SHP77 (cell line): ENCODE data around the gene UBR2.
"Not testable (repeated sequence)": the region's sequence is repeated elsewhere in the genome, so short reads cannot be mapped to it uniquely, and the experiment has no call there.

Source experiments
- DNase-seq, 2 experiments: peaks; one replicate each; lab custom pipeline; 2025; lab: John Stamatoyannopoulos, UW

The UBR2 gene

DNA sequence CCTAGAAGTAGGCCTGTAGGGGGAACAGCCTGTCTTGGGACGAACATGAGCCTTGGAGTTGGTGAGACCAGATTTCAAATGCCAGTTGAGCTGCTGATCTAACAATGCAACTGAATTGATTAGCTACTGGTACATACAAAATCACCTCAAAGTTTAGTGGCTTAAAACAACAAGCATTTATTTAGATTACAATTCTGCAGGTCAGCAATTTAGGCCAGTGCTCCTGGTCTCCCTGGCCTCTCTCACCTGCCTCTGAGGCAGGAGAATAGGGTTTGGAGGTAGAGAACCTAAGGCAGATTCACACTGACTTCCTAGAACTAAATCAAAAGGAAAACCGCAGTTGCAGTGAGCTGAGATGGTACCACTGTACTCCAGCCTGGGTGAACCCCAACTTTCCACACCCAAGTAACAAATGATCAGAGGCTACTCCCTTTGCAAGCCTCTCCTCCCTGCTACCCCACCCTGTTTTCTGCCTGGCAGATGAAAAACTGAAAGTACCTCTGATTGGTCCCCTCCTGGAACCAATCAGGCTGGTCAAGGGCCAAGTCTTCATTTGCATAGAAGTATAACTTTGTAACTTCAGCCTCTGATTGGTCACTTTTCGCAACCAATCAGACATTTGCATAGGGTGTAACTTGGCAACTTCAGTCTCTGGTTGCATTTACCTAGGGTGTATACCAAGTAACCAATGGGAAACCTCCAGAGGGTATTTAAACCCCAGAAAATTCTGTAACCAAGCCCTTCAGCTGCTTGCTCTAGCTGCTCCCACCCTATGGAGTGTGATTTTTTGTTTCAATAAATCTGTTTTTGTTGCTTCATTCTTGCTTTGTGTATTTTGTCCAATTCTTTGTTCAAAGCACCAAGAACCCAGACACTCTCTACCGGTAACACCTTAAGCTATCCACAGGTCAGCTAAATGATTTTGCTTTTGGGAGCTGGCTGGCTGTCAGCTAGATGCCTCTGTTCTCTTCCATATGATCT lies 8.1 kb upstream of the UBR2 start:
- DNase-seq: no peak

DNA sequence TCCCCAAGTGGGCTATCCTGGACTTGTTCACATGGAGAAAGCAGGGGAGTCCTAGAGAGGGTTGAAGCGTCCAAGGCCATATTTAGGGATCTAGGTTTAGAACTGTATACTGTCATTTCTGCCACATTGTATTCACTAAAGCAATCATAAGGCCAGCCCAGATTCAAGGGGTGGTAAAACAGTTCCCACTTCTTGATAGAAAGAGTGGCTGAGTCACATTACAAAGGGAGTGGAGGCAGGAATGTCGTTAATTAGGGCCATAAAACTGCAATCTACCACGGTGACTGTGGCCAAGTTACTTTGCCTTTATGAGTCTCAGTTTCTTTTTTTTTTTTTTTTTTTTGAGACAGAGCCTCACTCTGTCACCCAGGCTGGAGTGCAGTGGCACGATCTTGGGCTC lies 7.4 kb upstream of the UBR2 start:
- DNase-seq: no peak

DNA sequence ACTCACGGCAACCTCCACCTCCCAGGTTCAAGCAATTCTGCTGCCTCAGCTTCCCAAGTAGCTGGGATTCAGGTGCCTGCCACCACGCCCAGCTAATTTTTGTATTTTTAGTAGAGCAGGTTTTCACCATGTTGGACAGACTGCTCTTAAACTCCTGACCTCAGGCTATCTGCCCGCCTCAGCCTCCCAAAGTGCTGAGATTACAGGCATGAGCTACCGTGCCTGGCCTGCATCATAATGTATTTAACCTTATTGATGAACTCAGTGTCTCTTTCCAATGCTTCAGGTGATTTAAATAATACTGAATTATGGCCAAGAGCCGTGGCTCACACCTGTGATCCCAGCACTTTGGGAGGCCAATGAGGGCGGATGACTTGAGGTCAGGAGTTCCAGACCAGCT lies 4.6 kb upstream of the UBR2 start:
- not testable (repeated sequence) for DNase-seq

DNA sequence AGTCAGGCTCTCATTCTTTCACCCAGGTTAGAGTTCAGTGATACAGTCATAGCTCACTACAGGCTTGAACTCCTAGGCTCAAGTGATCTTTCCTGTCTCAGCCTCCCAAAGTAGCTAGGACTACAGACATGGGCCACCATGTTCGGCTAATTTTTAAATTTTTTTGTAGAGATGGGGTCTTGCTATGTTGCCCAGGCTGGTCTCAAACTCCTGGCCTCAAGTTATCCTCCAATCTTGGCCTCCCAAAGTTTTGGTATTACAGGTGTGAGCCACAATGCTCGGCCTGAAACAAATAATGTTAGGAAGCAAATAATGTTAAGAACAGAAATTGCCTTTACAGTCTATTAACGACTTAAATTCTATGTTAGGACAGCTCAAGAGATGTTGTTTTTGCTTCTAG lies 1.8 kb upstream of the UBR2 start:
- no peak for DNase-seq

DNA sequence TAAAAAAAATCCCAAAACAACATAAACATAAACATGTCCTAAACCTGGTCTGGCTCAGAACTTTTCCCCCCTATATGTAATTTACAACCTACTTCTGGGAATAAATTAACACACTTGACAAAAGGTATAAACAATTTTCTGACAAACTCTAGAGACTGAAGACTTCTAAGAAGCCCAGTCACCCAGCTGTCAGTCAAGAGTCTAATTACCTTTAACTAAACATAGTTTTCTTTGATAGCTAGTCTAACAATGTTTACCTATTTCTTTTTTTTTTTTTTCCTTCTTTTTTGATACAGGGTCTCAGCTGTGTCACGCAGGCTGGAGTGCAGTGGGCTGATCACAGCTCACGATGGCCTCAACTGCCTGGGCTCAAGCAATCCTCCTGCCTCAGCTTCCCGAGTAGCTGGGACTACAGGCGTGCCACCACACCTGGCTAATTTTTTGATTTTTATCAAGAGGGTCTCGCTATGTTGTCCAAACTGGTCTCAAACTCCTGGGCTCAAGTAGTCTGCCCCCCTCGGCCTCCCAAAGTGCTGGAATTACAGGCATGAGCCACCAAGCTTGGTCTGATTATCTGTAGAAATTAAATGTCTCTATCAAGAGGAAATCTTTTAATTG lies 932 bp upstream of the UBR2 start:
- no peak for DNase-seq

DNA sequence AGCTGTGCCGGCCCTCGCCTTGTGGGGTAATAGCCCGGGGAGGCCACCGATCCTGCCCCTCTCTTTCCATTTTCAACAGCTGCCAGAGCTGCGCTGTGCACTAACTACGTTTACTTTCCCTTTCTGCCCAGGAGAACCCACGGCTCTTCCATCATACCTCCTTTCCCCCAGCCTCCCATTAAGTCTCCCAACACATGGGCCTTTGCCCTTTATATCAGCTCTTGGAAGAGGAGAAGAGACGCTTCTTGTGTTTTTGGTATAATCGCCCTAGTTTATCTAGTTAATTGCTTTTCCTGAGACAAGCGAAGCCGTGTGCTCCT lies 637 bp downstream of the UBR2 start:
- no peak for DNase-seq

DNA sequence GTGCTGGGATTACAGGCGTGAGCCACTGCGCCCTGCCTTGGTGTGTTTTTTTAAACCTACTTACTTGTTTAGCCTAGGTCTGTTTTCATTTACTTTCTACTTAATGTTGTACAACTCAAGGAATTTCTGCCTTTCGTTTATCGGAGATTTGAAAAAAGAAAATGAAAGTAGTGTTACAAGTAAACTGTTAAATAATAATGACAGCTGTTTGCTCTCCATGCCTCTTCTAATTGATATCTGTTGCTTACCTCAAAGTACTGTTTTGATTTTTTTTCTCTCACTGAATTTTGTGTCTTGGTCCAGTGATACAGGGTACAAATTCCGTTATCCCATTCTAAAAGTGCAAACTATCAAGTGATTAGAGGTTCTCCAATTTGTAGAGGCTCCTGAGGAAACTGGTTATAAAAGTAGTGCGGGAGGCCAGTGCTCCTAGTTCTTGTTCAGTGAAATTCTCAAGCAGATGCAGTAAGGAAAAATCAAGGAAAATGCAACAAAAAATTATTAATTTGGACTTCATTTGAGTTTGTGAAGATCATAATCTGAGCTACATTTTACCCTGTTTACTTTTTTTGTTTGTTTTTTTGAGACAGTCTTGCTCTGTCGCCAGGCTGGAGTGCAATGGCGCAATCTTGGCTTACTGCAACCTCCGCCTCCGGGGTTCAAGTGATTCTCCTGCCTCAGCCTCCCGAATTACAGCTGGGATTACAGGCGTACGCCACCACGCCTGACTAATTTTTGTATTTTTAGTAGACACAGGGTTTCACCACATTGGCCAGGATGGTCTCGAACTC lies 2.2 kb downstream of the UBR2 start:
- no peak for DNase-seq

DNA sequence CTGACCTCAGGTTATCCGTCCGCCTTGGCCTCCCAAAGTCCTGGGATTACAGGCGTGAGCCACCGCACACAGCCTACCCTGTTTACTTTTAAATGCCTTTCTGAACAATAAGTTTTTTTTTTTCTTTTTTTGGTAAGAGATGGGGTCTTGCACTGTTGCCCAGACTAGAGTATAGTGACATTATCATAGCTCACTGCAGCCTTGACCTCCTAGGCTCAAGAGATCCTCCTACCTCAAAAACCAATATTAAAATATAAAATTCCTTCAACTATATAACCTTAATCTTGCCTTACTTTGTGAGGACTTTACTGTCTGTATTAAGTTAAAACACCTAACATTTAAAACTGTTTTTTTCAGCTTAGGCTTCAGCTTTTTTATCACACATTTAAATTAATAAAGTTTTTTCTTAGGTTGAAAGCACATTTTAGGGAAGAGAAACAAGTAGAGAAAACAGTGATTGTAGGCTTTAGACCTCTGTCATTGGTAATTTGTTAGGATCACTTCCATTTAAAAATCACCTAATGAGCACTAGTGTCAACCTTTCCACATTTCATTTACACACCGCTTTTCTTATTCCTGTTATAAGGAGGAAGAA lies 2.9 kb downstream of the UBR2 start:
- DNase-seq: no peak

DNA sequence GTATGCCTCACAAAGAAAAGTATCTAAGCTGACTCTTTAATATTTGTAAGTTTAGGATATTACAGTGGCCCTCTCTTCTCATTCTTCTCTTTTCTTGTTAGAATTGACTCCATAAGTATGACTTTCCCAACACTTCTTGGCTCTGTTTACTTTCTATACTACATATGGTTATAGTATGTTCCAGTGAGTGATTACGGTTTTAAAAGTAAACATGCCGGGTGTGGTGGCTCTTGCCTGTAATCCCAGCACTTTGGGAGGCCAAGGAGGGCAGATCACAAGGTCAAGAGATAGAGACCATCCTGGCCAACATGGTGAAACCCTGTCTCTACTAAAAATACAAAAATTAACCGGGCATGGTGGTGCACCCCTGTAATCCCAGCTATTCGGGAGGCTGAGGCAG lies 3.4 kb downstream of the UBR2 start:
- not testable (repeated sequence) for DNase-seq

DNA sequence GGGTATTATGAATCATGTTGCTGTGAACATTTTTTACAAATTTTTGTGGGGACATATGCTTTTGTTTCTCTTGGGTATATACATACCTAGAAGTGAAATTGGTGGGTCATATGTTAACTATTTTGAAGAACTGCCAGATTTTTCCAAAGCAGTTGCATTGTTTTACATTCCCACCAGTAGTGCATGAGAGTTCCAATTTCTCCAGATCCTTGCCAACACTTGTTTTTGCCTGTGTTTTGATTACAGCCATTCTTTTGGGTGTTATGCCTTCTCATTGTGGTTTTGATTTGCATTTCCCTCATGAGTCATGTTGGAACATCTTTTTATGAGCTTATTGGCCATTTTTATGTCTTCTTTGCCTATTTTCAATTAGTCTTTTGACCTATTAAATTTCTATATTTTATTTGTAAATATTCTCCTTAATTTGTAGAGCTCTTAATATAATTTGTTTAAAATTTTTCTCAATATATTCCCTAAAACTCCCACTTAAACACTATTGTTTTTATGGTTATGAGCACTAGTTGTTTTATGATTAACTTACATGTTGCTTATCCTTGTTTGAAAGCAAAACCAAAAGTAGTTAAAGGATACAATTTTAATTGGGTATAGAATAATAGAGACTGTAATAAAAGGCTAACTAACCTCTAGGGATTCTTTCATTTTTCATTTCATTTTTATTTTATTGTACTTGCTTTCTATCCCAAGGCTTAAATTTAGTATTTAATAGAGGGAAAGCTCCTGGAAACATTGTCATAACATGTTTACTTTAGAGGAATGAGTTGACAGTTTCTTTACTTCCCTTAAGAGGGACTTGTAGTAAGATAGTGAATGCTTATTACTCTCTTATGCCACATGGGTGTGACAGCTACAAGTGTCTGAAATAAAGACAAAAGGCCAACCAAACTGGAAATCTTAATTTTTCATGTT lies 5.5 kb downstream of the UBR2 start:
- DNase-seq: no peak

DNA sequence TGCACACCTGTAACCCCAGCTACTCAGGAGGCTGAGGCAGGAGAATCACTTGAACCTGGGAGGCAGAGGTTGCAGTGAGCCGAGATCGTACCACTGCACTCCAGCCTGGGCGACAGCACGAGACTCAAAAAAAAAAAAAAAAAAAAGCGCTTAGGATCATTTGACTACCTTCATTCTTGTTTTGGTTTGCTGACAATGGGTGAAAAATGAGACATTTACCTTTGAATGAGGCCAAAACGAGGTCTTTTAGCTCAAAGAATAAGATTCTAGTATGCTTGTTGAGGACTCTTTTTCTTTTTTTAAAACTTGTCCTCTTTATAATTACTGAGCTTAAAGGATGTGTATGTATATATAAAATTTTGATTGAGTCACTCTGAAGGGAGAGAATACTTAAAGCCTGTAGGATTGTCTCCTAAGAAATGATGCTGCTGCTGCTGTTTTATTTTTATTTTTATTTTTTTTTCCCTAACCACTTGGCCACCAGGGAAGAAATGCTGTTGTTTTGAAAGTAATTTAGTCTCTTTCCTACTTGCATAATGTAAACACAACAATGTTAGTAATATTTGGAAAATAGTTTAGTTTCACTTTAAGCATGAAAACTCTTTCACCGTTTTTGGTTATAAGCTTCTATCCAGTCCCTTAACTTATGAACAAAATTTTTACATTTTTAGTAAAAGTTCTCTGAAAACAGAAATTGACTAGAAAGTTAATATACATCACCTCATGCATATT lies 7.9 kb downstream of the UBR2 start:
- no peak for DNase-seq

DNA sequence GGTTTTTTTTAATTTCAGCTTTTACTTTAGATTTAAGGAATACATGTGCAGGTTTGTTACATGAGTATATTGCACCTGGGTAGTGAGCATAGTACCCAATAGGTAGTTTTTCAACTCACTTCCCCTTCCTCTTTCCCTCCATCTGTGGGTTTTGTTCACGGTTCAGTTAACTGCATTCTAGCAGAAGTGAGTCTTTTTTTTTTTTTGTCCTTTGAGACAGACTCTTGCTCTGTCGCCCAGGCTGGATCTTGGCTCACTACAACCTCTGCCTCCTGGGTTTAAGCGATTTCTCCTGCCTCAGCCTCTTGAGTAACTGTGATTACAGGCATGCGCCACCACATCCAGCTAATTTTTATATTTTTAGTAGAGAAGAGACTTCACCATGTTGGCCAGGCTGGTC lies 8.7 kb downstream of the UBR2 start:
- no peak for DNase-seq

DNA sequence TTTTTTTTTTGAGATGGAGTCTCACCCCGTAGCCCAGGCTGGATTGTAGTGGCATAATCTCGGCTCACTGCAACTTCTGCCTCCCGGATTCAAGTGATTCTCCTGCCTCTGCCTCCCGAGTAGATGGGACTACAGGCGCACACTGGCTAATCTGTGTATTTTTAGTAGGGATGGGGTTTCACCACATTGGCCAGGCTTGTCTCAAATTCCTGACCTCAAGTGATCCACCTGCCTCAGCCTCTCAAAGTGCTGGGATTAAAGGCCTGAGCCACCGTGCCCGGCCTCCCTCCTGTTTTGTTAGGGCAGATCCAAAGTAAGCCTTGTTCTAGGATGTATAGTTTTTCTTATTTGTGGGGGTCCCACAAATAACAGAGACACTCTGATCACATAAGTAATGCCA lies 12.7 kb downstream of the UBR2 start:
- not testable (repeated sequence) for DNase-seq

DNA sequence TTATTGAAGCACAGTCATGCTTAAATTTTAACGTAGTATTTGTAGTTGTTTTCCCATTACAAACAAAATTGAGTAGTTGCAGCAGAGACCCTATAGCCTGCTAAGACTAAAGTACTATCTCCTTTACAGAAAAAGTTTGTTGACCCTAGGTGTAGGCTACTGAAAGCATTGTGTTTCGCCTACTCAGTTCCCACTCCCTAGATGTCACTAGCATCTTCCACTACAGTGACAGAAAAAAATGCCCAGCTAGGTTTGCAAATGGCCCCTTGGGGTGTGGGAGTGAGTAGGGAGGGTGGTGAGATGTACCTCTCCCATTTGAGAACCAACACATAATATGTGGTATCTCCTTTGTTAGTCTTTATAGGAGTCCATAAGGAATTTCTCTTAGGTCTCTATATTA lies 34.5 kb downstream of the UBR2 start:
- DNase-seq: no peak

DNA sequence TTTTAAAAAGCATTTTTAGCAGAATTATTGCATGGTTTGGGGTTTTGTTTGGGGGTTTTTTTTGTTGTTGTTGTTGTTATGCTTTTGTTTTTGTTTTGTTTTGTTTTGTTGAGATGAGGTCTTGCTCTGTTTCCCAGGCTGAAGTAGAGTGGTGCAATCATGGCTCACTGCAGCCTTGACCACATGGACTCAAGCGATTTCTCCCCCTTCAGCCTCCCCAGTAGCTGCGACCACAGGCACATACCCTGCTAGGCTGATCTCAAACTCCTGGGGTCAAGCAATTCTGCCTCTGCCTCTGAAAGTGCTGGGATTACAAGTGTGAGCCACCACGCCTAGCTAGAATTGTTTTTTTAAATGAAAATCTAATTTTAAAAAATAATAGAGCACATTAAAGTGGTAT lies 35.7 kb downstream of the UBR2 start:
- no peak for DNase-seq

DNA sequence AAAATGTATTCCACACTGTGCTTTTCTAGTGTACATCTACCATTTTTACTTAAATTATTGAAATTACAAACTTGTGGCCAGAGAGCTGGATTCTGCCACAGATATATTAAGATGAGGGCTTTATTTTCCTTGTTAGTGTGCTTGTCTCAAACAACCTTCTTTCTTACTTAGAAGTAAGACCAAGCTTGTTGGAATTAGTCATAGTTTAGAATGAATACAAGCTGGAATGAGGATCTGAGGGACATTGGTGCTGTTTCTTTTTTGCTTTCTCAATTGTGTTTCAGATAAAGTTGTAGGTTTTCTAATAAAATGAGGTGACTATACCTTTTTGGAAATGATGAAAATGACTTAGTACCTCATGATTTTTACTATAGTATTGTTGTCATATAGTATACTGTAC lies 40.3 kb downstream of the UBR2 start:
- DNase-seq: no peak

DNA sequence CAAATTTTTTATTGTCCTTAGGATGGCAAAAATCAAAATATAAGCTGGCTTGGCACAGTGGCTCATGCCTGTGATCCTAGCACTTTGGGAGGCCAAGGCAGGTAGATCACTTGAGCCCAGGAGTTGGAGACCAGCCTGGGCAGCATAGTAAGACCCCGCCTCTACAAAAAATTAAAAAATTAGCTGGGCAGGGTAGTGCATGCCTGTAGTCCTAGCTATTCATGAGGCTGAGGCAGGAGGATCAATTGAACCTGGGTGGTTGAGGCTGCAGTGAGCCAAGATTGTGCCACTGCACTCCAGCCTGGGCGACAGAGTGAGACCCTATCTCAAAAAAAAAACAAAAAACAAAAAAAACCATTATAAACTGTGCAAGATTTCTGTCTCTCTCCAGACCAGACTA lies 40.9 kb downstream of the UBR2 start:
- not testable (repeated sequence) for DNase-seq

DNA sequence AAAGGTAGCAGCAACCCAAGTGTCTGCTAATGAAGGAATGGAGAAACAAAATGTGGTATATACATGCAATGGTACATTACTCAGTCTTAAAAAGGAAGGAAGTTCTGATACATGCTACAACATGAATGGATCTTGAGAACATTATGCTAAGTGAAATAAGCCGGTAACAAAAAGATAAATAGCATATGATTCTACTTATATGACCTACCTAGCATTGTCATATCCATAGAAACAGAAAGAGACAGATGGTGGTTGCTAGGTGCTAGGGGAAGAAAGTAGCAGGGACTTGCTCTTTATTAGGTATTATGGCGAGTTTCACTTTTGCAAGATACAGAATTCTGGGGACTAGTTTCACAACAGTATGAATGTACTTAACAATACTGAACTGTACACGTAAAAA lies 46.6 kb downstream of the UBR2 start:
- DNase-seq: no peak

DNA sequence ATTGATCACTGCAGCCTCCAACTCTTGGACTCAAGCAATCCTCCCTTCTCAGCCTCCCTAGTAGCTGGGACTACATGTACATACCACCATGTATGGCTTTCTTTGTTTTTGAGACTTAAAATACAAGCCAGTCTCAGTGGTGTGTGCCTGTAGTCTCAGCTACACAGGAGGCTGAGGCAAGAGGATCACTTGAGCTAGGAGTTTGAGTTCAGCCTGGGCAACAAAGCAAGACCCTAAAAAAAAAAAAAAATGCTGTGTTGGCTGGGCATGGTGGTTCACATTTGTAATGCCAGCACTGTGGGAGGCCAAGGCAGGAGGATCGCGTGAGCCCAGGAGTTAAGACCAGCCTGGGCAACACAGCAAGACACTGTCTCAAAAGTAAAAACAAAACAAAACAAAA lies 51.7 kb downstream of the UBR2 start:
- no peak for DNase-seq

DNA sequence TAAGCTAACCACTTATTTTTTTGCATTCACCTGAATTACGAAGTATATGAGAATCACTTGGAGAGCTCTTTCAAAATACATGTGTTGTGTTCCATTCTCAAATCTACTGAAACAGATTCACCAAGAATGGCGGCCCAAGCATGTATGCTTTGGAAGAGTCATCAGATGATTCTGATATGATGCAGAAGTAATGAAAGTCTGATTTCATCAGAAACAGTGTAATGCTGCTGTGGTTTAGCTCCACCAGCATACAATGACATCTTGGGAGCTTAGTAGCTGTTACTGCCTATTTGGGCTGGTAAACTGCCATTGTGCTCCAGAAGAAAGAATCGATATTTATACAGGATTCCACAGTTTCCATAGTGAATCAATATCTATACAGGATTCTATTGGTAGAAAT lies 52.9 kb downstream of the UBR2 start:
- DNase-seq: no peak

DNA sequence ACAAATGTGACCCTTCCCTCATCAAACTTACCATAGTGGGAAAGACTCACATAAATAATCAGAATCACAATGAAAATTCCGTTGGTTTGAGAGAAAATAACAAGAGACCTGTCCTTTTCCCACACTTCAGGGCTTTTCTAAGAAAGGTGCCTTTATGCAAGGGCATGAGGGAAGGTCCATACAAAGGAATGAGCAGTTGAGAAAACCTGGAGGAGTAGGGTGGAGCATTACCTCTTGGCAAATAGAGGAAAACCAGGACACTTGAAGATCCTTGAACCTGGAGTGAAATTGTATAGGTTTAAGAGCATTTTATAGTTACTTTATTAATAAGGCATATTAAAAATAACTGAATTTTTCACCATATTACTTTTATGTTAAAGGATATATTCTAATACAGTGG lies 54.3 kb downstream of the UBR2 start:
- DNase-seq: no peak
